ENCODE data around the gene PFDN6. TPM values are rescaled to one million over a fixed set of nuclear protein-coding genes. Genes with fewer than 3 reads are reported as not detected.

PFDN6 gene
- total RNA-seq, 1 experiment from 2014 or later: 85.8 TPM

DNA sequence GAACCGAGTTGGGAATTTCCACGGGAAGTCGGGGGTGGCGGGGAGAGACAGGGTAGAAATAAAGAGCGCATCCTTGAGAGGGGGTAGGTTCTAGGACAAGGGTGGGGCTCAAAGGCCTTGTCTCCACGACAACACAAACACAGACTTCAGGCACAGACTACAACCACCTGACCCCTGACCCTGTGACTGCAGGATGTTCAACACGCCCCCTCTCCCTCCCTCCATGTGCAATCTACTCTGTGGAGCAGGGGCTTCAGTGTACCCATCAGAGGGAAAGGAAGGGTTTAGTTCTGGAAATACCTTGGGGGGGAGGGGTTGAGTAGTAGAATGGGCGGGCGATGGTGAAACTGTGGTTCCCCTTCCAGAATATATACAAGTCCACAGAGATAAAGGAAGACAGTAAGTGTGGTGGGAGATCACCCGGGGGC, 25.1 kb downstream of the PFDN6 start:
- TF ChIP-seq, protein P1, sequence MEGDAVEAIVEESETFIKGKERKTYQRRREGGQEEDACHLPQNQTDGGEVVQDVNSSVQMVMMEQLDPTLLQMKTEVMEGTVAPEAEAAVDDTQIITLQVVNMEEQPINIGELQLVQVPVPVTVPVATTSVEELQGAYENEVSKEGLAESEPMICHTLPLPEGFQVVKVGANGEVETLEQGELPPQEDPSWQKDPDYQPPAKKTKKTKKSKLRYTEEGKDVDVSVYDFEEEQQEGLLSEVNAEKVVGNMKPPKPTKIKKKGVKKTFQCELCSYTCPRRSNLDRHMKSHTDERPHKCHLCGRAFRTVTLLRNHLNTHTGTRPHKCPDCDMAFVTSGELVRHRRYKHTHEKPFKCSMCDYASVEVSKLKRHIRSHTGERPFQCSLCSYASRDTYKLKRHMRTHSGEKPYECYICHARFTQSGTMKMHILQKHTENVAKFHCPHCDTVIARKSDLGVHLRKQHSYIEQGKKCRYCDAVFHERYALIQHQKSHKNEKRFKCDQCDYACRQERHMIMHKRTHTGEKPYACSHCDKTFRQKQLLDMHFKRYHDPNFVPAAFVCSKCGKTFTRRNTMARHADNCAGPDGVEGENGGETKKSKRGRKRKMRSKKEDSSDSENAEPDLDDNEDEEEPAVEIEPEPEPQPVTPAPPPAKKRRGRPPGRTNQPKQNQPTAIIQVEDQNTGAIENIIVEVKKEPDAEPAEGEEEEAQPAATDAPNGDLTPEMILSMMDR (conservative IDR thresholded peaks at IDR 0.05): no peak
- no CpG with 5 or more reads among the region's 10 CpGs for WGBS (ENCODE audit: extremely low coverage, insufficient read length, low lambda C conversion rate)
- Histone ChIP-seq H3K4me2 (ENCODE audit: insufficient read depth, insufficient read length, low read length) (peak overlapping the region; percentile 92), H3K23ac (ENCODE audit: insufficient read length, low read depth, low read length) (no peak overlapping the region), H3K27me3 (ENCODE audit: insufficient read depth, low read length) (no peaks in the 10 kb centered on the region), H3K18ac (ENCODE audit: insufficient read length, low read depth, low read length) (peak overlapping the region; percentile 39), H2AFZ (ENCODE audit: low read length) (no peak overlapping the region), H3K9me3 (ENCODE audit: control insufficient read depth, low read depth, low read length) (no peaks in the 10 kb centered on the region), H3K79me2 (ENCODE audit: insufficient read depth, low read length) (no peaks in the 10 kb centered on the region; the same call in 1 of the 2 replicates), H2BK15ac (ENCODE audit: low read depth, low read length) (no peak overlapping the region), H2BK20ac (ENCODE audit: low read depth, low read length, poor library complexity, severe bottlenecking) (no peak overlapping the region), H4K20me1 (ENCODE audit: control insufficient read depth, insufficient read depth, insufficient read length) (no peaks in the 10 kb centered on the region), H3K4ac (ENCODE audit: low read depth, low read length) (no peak overlapping the region), H3K27ac (ENCODE audit: insufficient read length, low read depth, low read length) (no peak overlapping the region), H4K5ac (ENCODE audit: insufficient read length, low read depth, low read length) (no peak overlapping the region), H3K79me1 (ENCODE audit: insufficient read depth, low read depth, low read length, poor library complexity, severe bottlenecking) (no peaks in the 10 kb centered on the region), H3K9ac (ENCODE audit: extremely low read depth, insufficient read length, low read length) (no peak overlapping the region), H4K91ac (ENCODE audit: insufficient read length, low read depth, low read length) (no peak overlapping the region), H3K23me2 (ENCODE audit: insufficient read length, low read depth, low read length, poor library complexity, severe bottlenecking) (peaks cover 31% of the 10 kb centered on the region), H3K56ac (ENCODE audit: insufficient read length, low read depth, low read length) (no peak overlapping the region), H2BK120ac (ENCODE audit: low read depth, low read length, poor library complexity, severe bottlenecking) (no peak overlapping the region), H4K8ac (replicated peaks; ENCODE audit: insufficient read length, low read depth, low read length) (no peak overlapping the region), H2BK12ac (ENCODE audit: insufficient read length, low read depth, low read length) (no peak overlapping the region), H3K4me1 (ENCODE audit: insufficient read depth, low read length) (no peaks in the 10 kb centered on the region), H3K14ac (ENCODE audit: insufficient read depth, low read length) (peak overlapping the region; percentile 49; the same call in 1 of the 2 replicates), H2AK5ac (ENCODE audit: insufficient read length, low read length) (no peak overlapping the region), H3T11ph (ENCODE audit: low read length) (no peak overlapping the region), H2BK5ac (ENCODE audit: insufficient read length, low read length) (no peak overlapping the region)
- peak overlapping the region in 1 of 3 experiments; percentile 68; a peak in 1 of 7 replicates for H3K27ac Mint-ChIP-seq
- H3K4me3 Mint-ChIP-seq: peak overlapping the region; percentile 83 to 97
- H3K4me1 Mint-ChIP-seq: peaks cover 42 to 46% of the 10 kb centered on the region in 2 experiments
- H3K9me3 Mint-ChIP-seq: no peaks in the 10 kb centered on the region
- peak; percentile 77 for DNase-seq
- peaks cover 7 to 27% (median 19%) of the 10 kb centered on the region in 3 experiments; a peak in 6 of 7 replicates for H3K36me3 Mint-ChIP-seq (ENCODE audit: insufficient read depth in 1 of 3, low read depth in 3 of 3)
- no peaks in the 10 kb centered on the region; the same call in 1 of the 2 replicates for H3K27me3 Mint-ChIP-seq (ENCODE audit: low read depth)

All from H9 (cell line).